ENCODE data around the gene PRDM1.
"Not testable (repeated sequence)": the region's sequence is repeated elsewhere in the genome, so short reads cannot be mapped to it uniquely, and the experiment has no call there.

PRDM1 gene

GRCh38 chr6:106142876-106143431 is 56.8 kb downstream of the PRDM1 start:
- no peak for DNase-seq

GRCh38 chr6:106143665-106144064 is 57.5 kb downstream of the PRDM1 start:
- DNase-seq: no peak

GRCh38 chr6:106145144-106145543 is 59.0 kb downstream of the PRDM1 start:
- DNase-seq: no peak

- no peak for DNase-seq
These were observed 59.6 kb downstream of the PRDM1 start for GRCh38 chr6:106145741-106146227.

- DNase-seq: no peak
These were observed 60.8 kb downstream of the PRDM1 start for GRCh38 chr6:106146852-106147351.

GRCh38 chr6:106147476-106147875 is 61.3 kb downstream of the PRDM1 start:
- DNase-seq: no peak

- DNase-seq: no peak
These were observed 63.4 kb downstream of the PRDM1 start for GRCh38 chr6:106149472-106150069.

- not testable (repeated sequence) for DNase-seq
These were observed 66.3 kb downstream of the PRDM1 start for GRCh38 chr6:106152476-106152875.

GRCh38 chr6:106152952-106153351 is 66.8 kb downstream of the PRDM1 start:
- no peak for DNase-seq

GRCh38 chr6:106154326-106154725 is 68.2 kb downstream of the PRDM1 start:
- no peak for DNase-seq

- DNase-seq: no peak
These were observed 69.2 kb downstream of the PRDM1 start for GRCh38 chr6:106155219-106155830.

GRCh38 chr6:106156413-106156812 is 70.3 kb downstream of the PRDM1 start:
- DNase-seq: no peak

- DNase-seq: no peak
These were observed 70.7 kb downstream of the PRDM1 start for GRCh38 chr6:106156863-106157262.

- no peak for DNase-seq
These were observed 72.7 kb downstream of the PRDM1 start for GRCh38 chr6:106158816-106159215.
